ENCODE measurements around the gene DNAH6.

The DNAH6 gene

DNA sequence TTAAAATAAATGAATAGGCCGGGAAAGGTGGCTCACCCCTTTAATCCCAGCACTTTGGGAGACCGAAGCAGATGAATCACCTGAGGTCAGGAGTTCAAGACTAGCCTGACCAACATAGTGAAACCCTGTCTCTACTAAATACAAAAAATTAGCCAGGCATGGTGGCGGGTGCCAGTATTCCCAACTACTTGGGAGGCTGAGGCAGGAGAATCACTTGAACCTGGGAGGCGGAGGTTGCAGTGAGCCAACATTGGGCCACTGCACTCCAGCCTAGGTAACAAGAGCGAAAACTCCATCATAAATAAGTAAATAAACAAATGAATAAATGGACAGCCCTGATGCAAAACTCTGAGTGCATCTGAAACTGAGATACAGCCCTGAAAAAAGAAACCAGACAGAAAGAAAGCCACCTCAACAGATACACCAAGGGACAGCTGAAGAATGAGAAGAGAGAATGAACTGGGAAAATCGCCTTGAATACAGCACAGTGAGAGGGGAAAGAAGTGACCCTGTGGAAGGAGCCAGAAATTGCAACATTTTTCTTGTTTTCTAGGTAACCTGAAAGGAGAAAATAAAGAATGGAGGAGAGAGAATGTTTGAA is 300.2 kb downstream of the DNAH6 start:
- Histone ChIP-seq H3K27ac (ENCODE audit: low read depth, low read length) (no peak overlapping the region), H3K36me3 (ENCODE audit: insufficient read depth, low read length) (no peaks in the 10 kb centered on the region), H3K27me3 (ENCODE audit: insufficient read depth, low read length) (0 out of 2 replicates have a peak, but pooled peaks cover 3% of the 10 kb centered on the region), H3K4me1 (ENCODE audit: control insufficient read depth, insufficient read depth, low read length, unreplicated experiment) (peaks cover 4% of the 10 kb centered on the region), H3K4me3 (ENCODE audit: low read depth, low read length) (no peak overlapping the region), H3K79me2 (ENCODE audit: control insufficient read depth, insufficient read depth, low read length, unreplicated experiment) (no peaks in the 10 kb centered on the region), H2AFZ (ENCODE audit: low read length, unreplicated experiment) (no peak overlapping the region)

GRCh38 chr2:84817239-84817655 is 300.9 kb downstream of the DNAH6 start:
- Histone ChIP-seq H3K27me3 (ENCODE audit: insufficient read depth, low read length) (0 out of 2 replicates have a peak, but pooled peaks cover 3% of the 10 kb centered on the region), H3K79me2 (ENCODE audit: control insufficient read depth, insufficient read depth, low read length, unreplicated experiment) (no peaks in the 10 kb centered on the region), H3K4me3 (ENCODE audit: low read depth, low read length) (no peak overlapping the region), H3K36me3 (ENCODE audit: insufficient read depth, low read length) (no peaks in the 10 kb centered on the region), H2AFZ (ENCODE audit: low read length, unreplicated experiment) (no peak overlapping the region), H3K4me1 (ENCODE audit: control insufficient read depth, insufficient read depth, low read length, unreplicated experiment) (peaks cover 4% of the 10 kb centered on the region), H3K27ac (ENCODE audit: low read depth, low read length) (no peak overlapping the region)

DNA sequence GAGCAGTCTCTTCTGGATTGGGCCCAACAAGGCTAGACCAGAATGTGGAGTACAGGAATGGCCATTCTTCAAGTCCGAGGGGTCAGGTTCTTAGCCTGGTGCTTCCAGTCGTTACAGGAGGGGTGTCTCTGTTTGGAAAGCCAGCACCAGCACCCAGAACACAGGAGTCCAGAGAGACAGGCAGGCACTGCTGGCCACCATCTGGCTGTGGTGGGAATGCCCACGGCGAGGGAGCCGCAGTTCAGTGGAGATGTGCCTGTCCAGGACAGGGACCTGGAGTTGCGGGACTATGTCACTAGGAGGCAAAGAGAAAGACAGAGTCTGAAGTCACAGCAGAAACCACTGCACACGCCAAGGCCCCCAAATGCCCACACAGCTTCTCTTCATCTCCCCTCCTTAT is 305.5 kb downstream of the DNAH6 start:
- H3K4me3 ChIP-seq (ENCODE audit: low read depth, low read length) = no peak overlapping the region
- H2AFZ ChIP-seq (ENCODE audit: low read length, unreplicated experiment) = no peak overlapping the region
- no peaks in the 10 kb centered on the region for H3K79me2 ChIP-seq (ENCODE audit: control insufficient read depth, insufficient read depth, low read length, unreplicated experiment)
- no peak overlapping the region for H3K27ac ChIP-seq (ENCODE audit: low read depth, low read length)
- H3K27me3 ChIP-seq (ENCODE audit: insufficient read depth, low read length) = no peaks in the 10 kb centered on the region
- H3K36me3 ChIP-seq (ENCODE audit: insufficient read depth, low read length) = no peaks in the 10 kb centered on the region
- H3K4me1 ChIP-seq (ENCODE audit: control insufficient read depth, insufficient read depth, low read length, unreplicated experiment) = no peaks in the 10 kb centered on the region

GRCh38 chr2:84823229-84823628 is 306.9 kb downstream of the DNAH6 start:
- Histone ChIP-seq H3K4me1 (ENCODE audit: control insufficient read depth, insufficient read depth, low read length, unreplicated experiment) (no peaks in the 10 kb centered on the region), H3K79me2 (ENCODE audit: control insufficient read depth, insufficient read depth, low read length, unreplicated experiment) (no peaks in the 10 kb centered on the region), H3K4me3 (ENCODE audit: low read depth, low read length) (no peak overlapping the region), H3K27ac (ENCODE audit: low read depth, low read length) (no peak overlapping the region), H3K36me3 (ENCODE audit: insufficient read depth, low read length) (no peaks in the 10 kb centered on the region), H3K27me3 (ENCODE audit: insufficient read depth, low read length) (no peaks in the 10 kb centered on the region), H2AFZ (ENCODE audit: low read length, unreplicated experiment) (no peak overlapping the region)

GRCh38 chr2:84823788-84824187 is 307.5 kb downstream of the DNAH6 start:
- Histone ChIP-seq H3K36me3 (ENCODE audit: insufficient read depth, low read length) (no peaks in the 10 kb centered on the region), H3K27me3 (ENCODE audit: insufficient read depth, low read length) (no peaks in the 10 kb centered on the region), H3K79me2 (ENCODE audit: control insufficient read depth, insufficient read depth, low read length, unreplicated experiment) (no peaks in the 10 kb centered on the region), H3K4me3 (ENCODE audit: low read depth, low read length) (no peak overlapping the region), H3K27ac (ENCODE audit: low read depth, low read length) (no peak overlapping the region), H2AFZ (ENCODE audit: low read length, unreplicated experiment) (no peak overlapping the region), H3K4me1 (ENCODE audit: control insufficient read depth, insufficient read depth, low read length, unreplicated experiment) (no peaks in the 10 kb centered on the region)

GRCh38 chr2:84827978-84828575 is 311.8 kb downstream of the DNAH6 start:
- H2AFZ ChIP-seq (ENCODE audit: low read length, unreplicated experiment) = no peak overlapping the region
- H3K79me2 ChIP-seq (ENCODE audit: control insufficient read depth, insufficient read depth, low read length, unreplicated experiment) = no peaks in the 10 kb centered on the region
- no peaks in the 10 kb centered on the region for H3K4me1 ChIP-seq (ENCODE audit: control insufficient read depth, insufficient read depth, low read length, unreplicated experiment)

GRCh38 chr2:84829693-84830092 is 313.4 kb downstream of the DNAH6 start:
- H3K27ac ChIP-seq (ENCODE audit: low read depth, low read length) = no peak overlapping the region
- no peaks in the 10 kb centered on the region for H3K36me3 ChIP-seq (ENCODE audit: insufficient read depth, low read length)
- no peaks in the 10 kb centered on the region for H3K79me2 ChIP-seq (ENCODE audit: control insufficient read depth, insufficient read depth, low read length, unreplicated experiment)
- H3K4me1 ChIP-seq (ENCODE audit: control insufficient read depth, insufficient read depth, low read length, unreplicated experiment) = no peaks in the 10 kb centered on the region
- no peaks in the 10 kb centered on the region for H3K27me3 ChIP-seq (ENCODE audit: insufficient read depth, low read length)
- H3K4me3 ChIP-seq (ENCODE audit: low read depth, low read length) = no peak overlapping the region
- no peak overlapping the region for H2AFZ ChIP-seq (ENCODE audit: low read length, unreplicated experiment)

More at GRCh38 chr2:84827978-84828575, 311.8 kb downstream of the DNAH6 start:
- H3K27me3 ChIP-seq (ENCODE audit: insufficient read depth, low read length) = no peaks in the 10 kb centered on the region
- H3K4me3 ChIP-seq (ENCODE audit: low read depth, low read length) = no peak overlapping the region
- H3K27ac ChIP-seq (ENCODE audit: low read depth, low read length) = no peak overlapping the region
- H3K36me3 ChIP-seq (ENCODE audit: insufficient read depth, low read length) = no peaks in the 10 kb centered on the region

GRCh38 chr2:84830095-84830494 is 313.8 kb downstream of the DNAH6 start:
- no peak overlapping the region for H3K4me3 ChIP-seq (ENCODE audit: low read depth, low read length)
- H3K4me1 ChIP-seq (ENCODE audit: control insufficient read depth, insufficient read depth, low read length, unreplicated experiment) = no peaks in the 10 kb centered on the region
- H3K36me3 ChIP-seq (ENCODE audit: insufficient read depth, low read length) = no peaks in the 10 kb centered on the region
- no peaks in the 10 kb centered on the region for H3K27me3 ChIP-seq (ENCODE audit: insufficient read depth, low read length)
- no peaks in the 10 kb centered on the region for H3K79me2 ChIP-seq (ENCODE audit: control insufficient read depth, insufficient read depth, low read length, unreplicated experiment)
- H2AFZ ChIP-seq (ENCODE audit: low read length, unreplicated experiment) = no peak overlapping the region
- no peak overlapping the region for H3K27ac ChIP-seq (ENCODE audit: low read depth, low read length)

DNA sequence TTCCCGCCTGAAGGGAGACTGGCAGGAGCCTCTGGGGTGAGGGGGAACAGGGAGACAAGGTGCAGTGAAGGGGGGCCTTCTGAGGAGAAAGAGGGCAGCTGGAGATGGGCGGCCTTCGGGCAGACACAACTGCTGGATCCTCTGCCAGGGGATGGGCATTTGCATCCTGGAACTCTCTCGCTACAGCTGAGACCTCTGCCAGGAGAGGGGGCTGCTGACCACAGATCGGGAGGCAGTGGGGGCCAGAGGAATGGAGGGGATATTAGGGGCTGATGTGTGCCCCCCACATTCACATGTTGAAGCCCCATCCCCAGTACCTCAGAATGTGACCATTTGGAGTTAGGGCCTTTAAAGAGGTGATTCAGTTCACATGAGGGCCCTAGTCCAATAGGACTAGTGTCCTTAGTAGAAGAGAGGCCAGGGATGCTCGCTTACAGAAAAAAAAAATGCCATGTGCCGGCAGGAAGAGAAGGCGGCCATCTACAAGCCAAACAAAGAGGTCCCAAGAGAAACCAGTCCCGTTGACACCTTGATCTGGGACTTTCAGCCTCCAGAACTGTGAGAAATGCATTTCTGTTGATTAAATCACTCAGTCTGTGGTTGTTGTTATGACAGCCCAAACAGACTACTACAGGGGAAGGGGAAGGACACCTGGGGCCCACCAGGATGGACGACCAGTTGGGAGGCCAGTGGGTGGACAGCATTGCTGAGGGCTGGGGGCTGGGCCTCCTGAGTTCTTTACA is 314.6 kb downstream of the DNAH6 start:
- H3K36me3 ChIP-seq (ENCODE audit: insufficient read depth, low read length) = peaks cover 4% of the 10 kb centered on the region; the same call in 1 of the 2 replicates
- H3K4me1 ChIP-seq (ENCODE audit: control insufficient read depth, insufficient read depth, low read length, unreplicated experiment) = no peaks in the 10 kb centered on the region

DNA sequence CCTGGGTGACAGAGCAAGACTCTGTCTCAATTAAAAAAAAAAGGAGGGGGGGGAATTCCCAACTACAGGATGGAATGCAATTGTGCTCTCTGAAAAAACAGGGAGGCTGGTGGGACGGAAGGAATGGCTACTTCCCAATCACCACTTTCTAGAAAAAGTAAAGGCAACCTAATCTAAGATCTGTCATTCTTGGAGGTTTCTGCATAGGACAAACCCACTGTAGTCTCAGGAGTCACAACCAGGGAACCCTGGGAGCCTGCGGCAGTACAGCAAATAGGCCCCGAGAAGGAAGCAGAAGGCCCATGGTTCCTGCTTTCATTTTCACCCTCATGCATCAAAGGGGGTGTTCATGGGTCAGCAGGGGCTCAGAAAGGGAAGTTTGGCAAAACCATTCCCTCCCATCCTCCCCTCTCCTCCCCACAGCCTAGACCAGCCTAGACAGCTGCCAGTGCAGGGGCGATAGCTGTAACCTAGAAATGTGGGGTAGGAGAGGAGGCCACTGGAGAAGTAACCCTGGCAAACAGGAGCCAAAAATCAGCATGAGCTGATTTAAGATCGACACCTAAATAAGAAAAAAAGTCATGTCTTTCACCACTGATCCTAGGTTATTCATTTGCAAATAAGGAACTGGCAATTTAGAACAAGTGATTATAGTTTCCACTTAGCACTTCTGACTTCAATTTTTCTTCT is 316.6 kb downstream of the DNAH6 start:
- Histone ChIP-seq H3K4me1 (ENCODE audit: control insufficient read depth, insufficient read depth, low read length, unreplicated experiment) (no peaks in the 10 kb centered on the region), H3K4me3 (ENCODE audit: low read depth, low read length) (no peak overlapping the region), H3K27ac (ENCODE audit: low read depth, low read length) (no peak overlapping the region), H3K27me3 (ENCODE audit: insufficient read depth, low read length) (no peaks in the 10 kb centered on the region), H3K36me3 (ENCODE audit: insufficient read depth, low read length) (peaks cover 14% of the 10 kb centered on the region), H2AFZ (ENCODE audit: low read length, unreplicated experiment) (no peak overlapping the region), H3K79me2 (ENCODE audit: control insufficient read depth, insufficient read depth, low read length, unreplicated experiment) (no peaks in the 10 kb centered on the region)

More for the DNA sequence above, 314.6 kb downstream of the DNAH6 start:
- Histone ChIP-seq H3K79me2 (ENCODE audit: control insufficient read depth, insufficient read depth, low read length, unreplicated experiment) (no peaks in the 10 kb centered on the region), H3K27me3 (ENCODE audit: insufficient read depth, low read length) (no peaks in the 10 kb centered on the region), H3K27ac (ENCODE audit: low read depth, low read length) (no peak overlapping the region), H3K4me3 (ENCODE audit: low read depth, low read length) (no peak overlapping the region), H2AFZ (ENCODE audit: low read length, unreplicated experiment) (no peak overlapping the region)

All from ACC112 (cell line).